CMK (cell line): ENCODE data around the gene SLC2A6.
"Not testable (repeated sequence)": the region's sequence is repeated elsewhere in the genome, so short reads cannot be mapped to it uniquely, and the experiment has no call there.

Experiments used
- DNase-seq: peaks from one replicate; pipeline ENCODE4 v3.0.0-alpha.2; 2010; ENCODE audit warnings: low read depth

Gene SLC2A6

GRCh38 chr9:133463234-133463863 lies 15.6 kb downstream of the SLC2A6 start:
- DNase-seq = no peak

- no peak for DNase-seq
These were observed 16.9 kb downstream of the SLC2A6 start for GRCh38 chr9:133461975-133462374.

- no peak for DNase-seq
These were observed 18.3 kb downstream of the SLC2A6 start for GRCh38 chr9:133460405-133461175.

- peak; percentile 46 for DNase-seq
These were observed 19.2 kb downstream of the SLC2A6 start, which contains the start of gene CACFD1 for GRCh38 chr9:133459476-133460404. CACFD1 (plus strand) TSS chr9:133459978; CDS start chr9:133460067, 89 bp downstream.

GRCh38 chr9:133458643-133459312 lies 20.1 kb downstream of the SLC2A6 start:
- DNase-seq = no peak

GRCh38 chr9:133457748-133458147 lies 21.2 kb downstream of the SLC2A6 start:
- DNase-seq = no peak

- DNase-seq = no peak
These were observed 21.7 kb downstream of the SLC2A6 start for GRCh38 chr9:133457233-133457632.

- DNase-seq = no peak
These were observed 22.5 kb downstream of the SLC2A6 start for GRCh38 chr9:133456409-133456808.

- DNase-seq = no peak
These were observed 23.0 kb downstream of the SLC2A6 start for GRCh38 chr9:133455936-133456335.

GRCh38 chr9:133454943-133455673 lies 23.8 kb downstream of the SLC2A6 start:
- no peak for DNase-seq

GRCh38 chr9:133454325-133454724 lies 24.6 kb downstream of the SLC2A6 start:
- DNase-seq = no peak

- no peak for DNase-seq
These were observed 25.2 kb downstream of the SLC2A6 start for GRCh38 chr9:133453651-133454050.

- no peak for DNase-seq
These were observed 26.3 kb downstream of the SLC2A6 start for GRCh38 chr9:133452562-133452961.

GRCh38 chr9:133451865-133452264 lies 27.0 kb downstream of the SLC2A6 start:
- DNase-seq = not testable (repeated sequence)

- no peak for DNase-seq
These were observed 29.1 kb downstream of the SLC2A6 start for GRCh38 chr9:133449760-133450159.

- no peak for DNase-seq
These were observed 30.4 kb downstream of the SLC2A6 start for GRCh38 chr9:133448487-133448972.

GRCh38 chr9:133445293-133445969 lies 33.5 kb downstream of the SLC2A6 start:
- DNase-seq = no peak

GRCh38 chr9:133443982-133444381 lies 34.9 kb downstream of the SLC2A6 start:
- no peak for DNase-seq

- no peak for DNase-seq
These were observed 35.7 kb downstream of the SLC2A6 start for GRCh38 chr9:133443248-133443647.

- no peak for DNase-seq
These were observed 37.3 kb downstream of the SLC2A6 start for GRCh38 chr9:133441571-133441970.
